GM23338 (cell line): Measurements from ENCODE around the gene OR10K1. TPM values are rescaled to one million over a fixed set of nuclear protein-coding genes. Genes with fewer than 3 reads are reported as not detected.

Experiments
- ATAC-seq: fragments of 200-7000 bp; cut with Tn5 transposase; 3 replicates; pipeline ENCODE4 v1.9.1; 2020
- DNase-seq: peaks from one replicate; pipeline ENCODE4 v3.0.0-alpha.2; 2015; ENCODE audit warnings: low spot score
- H2AFZ ChIP-seq: fragments of 200-600 bp; sonication (generic); 2 replicates; pipeline ENCODE4 v1.8.0; 2016; ENCODE audit warnings: antibody characterized with exemption, mild to moderate bottlenecking, moderate library complexity
- H3F3A ChIP-seq: fragments of 200-600 bp; sonication (generic); replicated peaks from 2 replicates; pipeline ENCODE4 v1.8.0; 2017; ENCODE audit warnings: antibody characterized with exemption, mixed run types, low read depth
- H3K27ac ChIP-seq: fragments of 200-600 bp; sonication (generic); 2 replicates; pipeline ENCODE4 v1.6.1; 2016; ENCODE audit warnings: low read depth
- H3K27me3 ChIP-seq: fragments of 200-600 bp; sonication (generic); 2 replicates; pipeline ENCODE4 v1.8.0; 2016; ENCODE audit warnings: mild to moderate bottlenecking, mixed run types, moderate library complexity; ENCODE audit not compliant: insufficient read depth
- H3K36me3 ChIP-seq: fragments of 200-600 bp; sonication (generic); 2 replicates; pipeline ENCODE4 v1.8.0; 2016; ENCODE audit warnings: mild to moderate bottlenecking; ENCODE audit not compliant: insufficient read depth
- H3K4me1 ChIP-seq: fragments of 200-600 bp; sonication (generic); 2 replicates; pipeline ENCODE4 v1.8.0; 2016; ENCODE audit warnings: mild to moderate bottlenecking, moderate library complexity; ENCODE audit not compliant: insufficient read depth
- H3K4me2 ChIP-seq: fragments of 200-600 bp; sonication (generic); 2 replicates; pipeline ENCODE4 v1.7.1; 2017; ENCODE audit warnings: mixed run types
- H3K4me3 ChIP-seq: fragments of 200-600 bp; sonication (generic); 2 replicates; pipeline ENCODE4 v1.6.1; 2016; ENCODE audit warnings: mixed run types
- H3K79me2 ChIP-seq: fragments of 200-600 bp; sonication (generic); replicated peaks from 2 replicates; pipeline ENCODE4 v1.8.0; 2017; ENCODE audit warnings: mild to moderate bottlenecking; ENCODE audit not compliant: insufficient read depth
- H3K9me2 ChIP-seq: fragments of 200-600 bp; sonication (generic); 2 replicates; pipeline ENCODE4 v1.8.0; 2017; ENCODE audit not compliant: insufficient read depth
- H4K20me1 ChIP-seq: fragments of 200-600 bp; sonication (generic); replicated peaks from 2 replicates; pipeline ENCODE4 v1.8.0; 2017; ENCODE audit warnings: mild to moderate bottlenecking; ENCODE audit not compliant: insufficient read depth
- H3K27ac Mint-ChIP-seq: 2 replicates; pipeline ENCODE4 v1.8.0; 2020; ENCODE audit warnings: inconsistent platforms, mild to moderate bottlenecking, moderate library complexity, mixed read lengths
- H3K27me3 Mint-ChIP-seq: 3 replicates; pipeline ENCODE4 v1.8.0; 2022; ENCODE audit warnings: low read depth, mild to moderate bottlenecking, moderate library complexity, mixed read lengths, inconsistent platforms; ENCODE audit not compliant: insufficient read depth, poor library complexity
- H3K36me3 Mint-ChIP-seq: 3 replicates; pipeline ENCODE4 v1.8.0; 2021; ENCODE audit warnings: low read depth, mild to moderate bottlenecking, inconsistent platforms, moderate library complexity, mixed read lengths
- H3K4me1 Mint-ChIP-seq: 3 replicates; pipeline ENCODE4 v1.8.0; 2020; ENCODE audit warnings: mild to moderate bottlenecking, inconsistent platforms, mixed read lengths
- H3K4me3 Mint-ChIP-seq: 3 replicates; pipeline ENCODE4 v1.8.0; 2021; ENCODE audit warnings: moderate library complexity, mild to moderate bottlenecking, inconsistent platforms, mixed read lengths
- H3K9me3 Mint-ChIP-seq: 3 replicates; pipeline ENCODE4 v1.8.0; 2020; ENCODE audit warnings: moderate library complexity, mild to moderate bottlenecking, inconsistent platforms, mixed read lengths
- CREB1 ChIP-seq: fragments of 250-450 bp; sonication (Bioruptor Pico); IDR thresholded peaks from 2 replicates; pipeline ENCODE4 v1.5.0; 2020; ENCODE audit warnings: low read depth, mild to moderate bottlenecking, moderate library complexity
- ETS1 ChIP-seq: IDR thresholded peaks from 2 replicates; pipeline ENCODE4 v1.6.1; 2016; ENCODE audit warnings: antibody characterized with exemption
- EZH2 ChIP-seq: fragments of 200-600 bp; sonication (generic); IDR thresholded peaks from one replicate; pipeline ENCODE4 v1.8.0; 2017; ENCODE audit warnings: antibody characterized with exemption, mild to moderate bottlenecking, low read depth; ENCODE audit not compliant: unreplicated experiment
- EZH2phosphoT487 ChIP-seq: fragments of 200-600 bp; sonication (generic); IDR thresholded peaks from one replicate; pipeline ENCODE4 v1.8.1; 2018; ENCODE audit warnings: antibody characterized with exemption; ENCODE audit not compliant: unreplicated experiment
- JUNB ChIP-seq: IDR thresholded peaks from one replicate; pipeline ENCODE4 v1.6.1; 2016; ENCODE audit warnings: antibody characterized with exemption; ENCODE audit not compliant: unreplicated experiment
- NANOG ChIP-seq: IDR thresholded peaks from 2 replicates; pipeline ENCODE4 v1.6.1; 2016; ENCODE audit warnings: antibody characterized with exemption, borderline replicate concordance
- POLR2AphosphoS5 ChIP-seq: IDR thresholded peaks from 2 replicates; pipeline ENCODE4 v1.6.1; 2016; ENCODE audit warnings: antibody characterized with exemption, low read depth
- REST ChIP-seq: IDR thresholded peaks from one replicate; pipeline ENCODE4 v1.6.1; 2018; ENCODE audit warnings: antibody characterized with exemption; ENCODE audit not compliant: unreplicated experiment
- STAT1 ChIP-seq: IDR thresholded peaks from one replicate; pipeline ENCODE4 v1.6.1; 2016; ENCODE audit warnings: antibody characterized with exemption; ENCODE audit not compliant: unreplicated experiment
- ZNF114 ChIP-seq: fragments of 250-450 bp; sonication (Bioruptor Pico); IDR thresholded peaks from 2 replicates; pipeline ENCODE4 v1.5.0; 2020; ENCODE audit warnings: mild to moderate bottlenecking, moderate library complexity
- ZNF331 ChIP-seq: fragments of 250-450 bp; sonication (Bioruptor Pico); IDR thresholded peaks from 2 replicates; pipeline ENCODE4 v1.5.0; 2020; ENCODE audit warnings: low read depth, mild to moderate bottlenecking, moderate library complexity
- ZNF462 ChIP-seq: fragments of 250-450 bp; sonication (Bioruptor Pico); IDR thresholded peaks from 2 replicates; pipeline ENCODE4 v1.5.0; 2020; ENCODE audit warnings: mild to moderate bottlenecking, moderate library complexity
- polyA plus RNA-seq: library from polyadenylated mRNA; unstranded; fragments of >200 nt; fragmentation: Nextera tagmentation; extraction: Ambion mirVana; gene quantifications from 2 replicates; pipeline ENCODE4 v1.2.1, GENCODE V29; 2016
- total RNA-seq: library from RNA; depleted of rRNA; stranded (reverse); fragments of >200 nt; shearing (Covaris generic); gene quantifications from 2 replicates; pipeline ENCODE4 v1.2.3, GENCODE V29; 2014

OR10K1 gene
- total and polyA plus RNA-seq, 2 experiments from 2014 or later: not detected

GRCh38 chr1:158454537-158454936 is 7.1 kb upstream of the OR10K1 start (continued):
- TF ChIP-seq ZNF462 (CRISPR knock-in tag) (no peak), EZH2 (no peak), ZNF114 (CRISPR knock-in tag) (no peak), STAT1 (no peak), ETS1 (no peak), NANOG (no peak)

- H3F3A ChIP-seq: no peaks in the 10 kb centered on the region
- H3K27me3 ChIP-seq: no peaks in the 10 kb centered on the region
- H3K9me2 ChIP-seq: no peaks in the 10 kb centered on the region; the same call in 1 of the 2 replicates
- ATAC-seq: no peak
- Mint-ChIP-seq H3K36me3 (no peaks in the 10 kb centered on the region; the same call in 2 of the 3 replicates), H3K9me3 (peaks cover 2% of the 10 kb centered on the region; the same call in 1 of the 3 replicates), H3K4me1 (peaks cover 11% of the 10 kb centered on the region), H3K27ac (no peak overlapping the region), H3K4me3 (no peak overlapping the region), H3K27me3 (peaks cover 4% of the 10 kb centered on the region)
- H3K4me3 ChIP-seq: no peak overlapping the region
- DNase-seq: no peak
- no peak overlapping the region for H2AFZ ChIP-seq
- H4K20me1 ChIP-seq: no peaks in the 10 kb centered on the region
- no peak overlapping the region for H3K4me2 ChIP-seq
- no peak overlapping the region for H3K27ac ChIP-seq
- no peaks in the 10 kb centered on the region for H3K79me2 ChIP-seq
- H3K4me1 ChIP-seq: no peaks in the 10 kb centered on the region
- H3K36me3 ChIP-seq: no peaks in the 10 kb centered on the region
- TF ChIP-seq ETS1 (no peak), ZNF114 (CRISPR knock-in tag) (no peak), JUNB (no peak), REST (no peak), ZNF331 (no peak), CREB1 (CRISPR knock-in tag) (no peak), EZH2phosphoT487 (no peak), POLR2AphosphoS5 (no peak), NANOG (no peak), EZH2 (no peak)
Observed at GRCh38 chr1:158457246-158457645, 4.4 kb upstream of the OR10K1 start.
